ENCODE measurements around the gene FOXRED2.

FOXRED2 gene

GRCh38 chr22:36514766-36515165, 7.9 kb upstream of the FOXRED2 start:
- ATAC-seq = no peak

GRCh38 chr22:36512991-36513390, 6.2 kb upstream of the FOXRED2 start:
- no peak for ATAC-seq

DNA sequence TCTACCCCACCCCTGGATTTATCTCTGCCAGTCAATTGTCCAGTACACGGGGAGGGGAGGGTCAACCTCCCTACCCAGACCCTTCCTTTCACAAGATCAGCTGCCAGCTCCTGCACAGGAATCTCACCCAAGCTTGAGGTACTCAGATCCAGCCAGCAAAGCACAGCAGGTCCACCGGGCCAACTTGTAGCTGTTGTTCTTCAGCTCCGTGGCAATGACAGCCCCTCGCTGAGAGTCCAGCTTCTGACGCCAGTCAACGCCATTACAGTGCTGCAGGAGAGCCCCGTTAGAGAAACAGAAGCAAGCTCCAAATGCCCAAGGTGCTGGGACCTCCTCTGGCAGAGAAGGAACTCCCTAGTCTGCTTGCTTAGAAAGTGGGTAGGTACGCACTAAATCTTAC, 5.5 kb upstream of the FOXRED2 start:
- no peak for ATAC-seq

DNA sequence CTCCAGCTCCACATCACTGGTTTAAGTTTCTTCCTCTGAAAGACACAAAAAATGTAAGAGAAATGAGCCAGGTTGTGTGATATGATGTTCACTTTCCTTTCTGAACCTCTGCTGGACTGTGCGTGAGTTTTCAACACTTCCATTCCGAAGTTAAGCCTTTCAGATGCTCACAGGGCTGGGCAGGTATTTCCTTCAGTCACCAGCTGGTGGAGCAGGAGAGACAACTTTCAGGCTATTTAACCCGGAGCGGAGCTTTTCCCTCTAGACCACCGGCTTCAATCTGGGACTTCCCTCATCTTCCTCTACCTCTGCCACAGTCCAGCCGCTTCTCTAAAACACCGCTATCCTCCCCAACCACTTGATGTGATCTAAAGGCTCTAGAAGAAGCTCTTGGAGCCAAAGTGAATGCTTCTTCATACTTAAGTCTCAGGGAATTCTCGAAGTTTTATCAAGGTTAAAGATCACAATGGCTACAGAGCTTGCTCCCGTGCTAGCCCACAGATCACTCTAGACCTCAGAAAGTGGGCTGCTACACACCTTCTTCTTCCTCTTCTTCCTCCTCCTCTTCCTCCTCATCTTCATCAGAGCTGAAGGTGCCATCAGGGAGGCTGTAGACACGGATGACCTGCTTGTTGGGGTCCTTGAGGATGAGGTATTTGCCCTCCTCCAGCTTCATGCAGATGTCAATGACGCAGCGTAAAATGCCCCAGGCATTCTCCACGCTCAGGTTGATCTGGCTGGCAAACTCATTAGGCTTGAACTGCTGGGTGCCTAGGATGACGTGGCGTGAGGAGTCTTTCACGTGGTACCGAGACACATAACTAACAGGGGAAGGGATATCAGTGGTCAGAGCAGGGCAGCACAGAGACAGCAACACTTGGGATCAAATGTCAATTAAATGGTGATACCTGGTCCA, 4.4 kb upstream of the FOXRED2 start:
- ATAC-seq = no peak

DNA sequence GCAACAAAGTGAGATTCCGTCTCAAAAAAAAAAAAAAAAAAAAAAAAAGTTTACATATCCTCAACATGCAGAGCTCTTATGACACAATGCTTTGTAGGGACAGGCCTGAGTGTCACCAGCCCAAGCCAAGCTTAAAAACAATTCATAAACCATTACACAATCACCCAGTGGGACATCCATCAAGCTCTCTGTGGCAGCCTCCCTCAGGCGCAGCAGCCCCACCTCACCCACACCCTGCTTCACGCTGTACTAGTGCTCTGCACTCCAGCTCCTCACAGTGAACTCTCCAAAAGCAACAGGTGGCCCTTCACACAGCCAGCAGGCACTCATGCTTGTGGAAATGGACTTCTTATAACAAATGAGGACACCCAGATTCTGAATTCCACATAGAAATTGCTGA, 3.5 kb upstream of the FOXRED2 start:
- ATAC-seq = no peak

DNA sequence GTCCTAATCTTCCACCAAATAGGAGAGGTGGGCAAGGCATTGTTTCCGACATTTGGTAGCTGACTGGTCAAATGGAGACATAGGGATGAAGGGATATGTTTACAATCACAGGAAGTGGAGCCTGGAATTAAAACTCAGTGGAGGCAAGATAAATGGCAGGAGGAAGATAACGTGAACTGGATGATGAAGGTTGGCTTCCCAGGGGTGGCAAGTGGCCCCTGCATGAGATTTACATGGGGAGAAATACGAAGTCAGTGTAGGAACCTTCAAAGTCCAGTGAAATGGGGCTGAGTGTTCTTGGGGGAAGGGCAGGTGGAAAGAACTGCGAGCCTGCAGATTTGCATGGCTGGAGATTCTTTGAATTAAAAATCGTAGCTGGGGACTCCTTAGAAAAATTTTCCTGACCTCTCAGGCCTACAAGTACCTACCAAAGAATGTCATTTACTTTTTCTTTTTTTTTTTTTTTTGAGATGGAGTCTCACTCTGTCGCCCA, 724 bp upstream of the FOXRED2 start:
- no peak for ATAC-seq

- no peak for ATAC-seq
Measured at GRCh38 chr22:36505998-36506635, 723 bp downstream of the FOXRED2 start.

DNA sequence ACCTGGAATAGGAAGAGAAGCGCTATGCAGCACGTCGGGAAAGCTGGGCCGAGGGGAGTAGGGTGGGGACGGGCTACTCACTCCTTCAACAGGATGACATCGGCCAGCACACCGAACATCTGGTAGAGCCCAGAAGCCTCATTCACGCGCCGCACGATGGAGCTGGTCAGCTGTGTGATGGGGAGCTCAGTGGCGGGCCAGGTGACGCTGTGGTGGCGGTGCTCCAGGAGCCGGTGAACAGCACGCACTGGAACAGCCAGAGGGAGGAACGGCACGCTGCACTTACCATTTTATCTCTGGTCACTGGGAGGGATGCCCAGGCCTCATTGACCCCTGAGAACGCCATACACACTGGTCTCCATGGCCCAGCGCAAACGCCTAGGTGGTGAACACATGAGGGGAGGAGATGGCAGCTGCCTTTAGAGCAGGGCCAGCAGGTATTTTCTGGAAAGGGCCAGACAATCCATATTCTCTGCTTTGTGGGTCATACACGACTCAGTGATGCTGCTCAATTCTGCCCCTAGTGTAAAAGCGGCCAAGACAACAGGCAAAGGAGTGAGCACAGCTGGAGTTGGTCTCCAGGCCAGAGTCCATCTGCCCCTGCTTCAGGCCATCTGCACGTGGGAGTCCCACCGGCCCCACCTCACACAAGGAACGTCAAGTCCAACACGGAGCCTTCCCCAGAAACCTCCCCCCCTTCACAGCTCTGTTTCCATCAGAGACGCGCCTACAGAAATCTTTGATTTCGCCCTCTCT, 8.8 kb downstream of the FOXRED2 start:
- no peak for ATAC-seq

- ATAC-seq = peak; percentile 56 to 63
Measured at GRCh38 chr22:36493690-36494110, 13.1 kb downstream of the FOXRED2 start.

GRCh38 chr22:36492109-36492508, 14.7 kb downstream of the FOXRED2 start:
- ATAC-seq = no peak

DNA sequence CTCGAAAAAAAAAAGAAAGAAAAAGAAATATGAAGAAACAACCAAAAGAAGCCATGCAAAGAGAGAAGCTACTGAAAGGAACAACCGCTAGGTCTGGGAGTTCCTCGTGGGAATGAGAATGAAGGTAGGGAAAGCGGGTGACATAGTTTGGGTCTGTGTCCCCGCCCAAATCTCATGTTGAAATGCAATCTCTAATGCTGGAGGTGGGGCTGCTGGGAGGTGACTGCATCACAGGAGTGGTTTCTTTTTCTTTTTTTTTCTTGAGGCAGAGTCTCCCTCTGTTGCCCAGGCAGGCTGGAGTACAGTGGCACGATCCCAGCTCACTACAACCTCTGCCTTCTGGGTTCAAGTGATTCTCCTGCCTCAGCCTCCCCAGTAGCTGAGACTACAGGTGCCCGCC, 15.7 kb downstream of the FOXRED2 start:
- ATAC-seq = no peak

- ATAC-seq = no peak
Measured at GRCh38 chr22:36486619-36487384, 20.0 kb downstream of the FOXRED2 start.

GRCh38 chr22:36481393-36482168, 25.3 kb downstream of the FOXRED2 start, which contains the start of gene TXN2:
TSS of gene TXN2 (minus strand) at chr22:36481640. CDS start at chr22:36480837, 803 bp downstream.
- peak; percentile 91 for ATAC-seq

DNA sequence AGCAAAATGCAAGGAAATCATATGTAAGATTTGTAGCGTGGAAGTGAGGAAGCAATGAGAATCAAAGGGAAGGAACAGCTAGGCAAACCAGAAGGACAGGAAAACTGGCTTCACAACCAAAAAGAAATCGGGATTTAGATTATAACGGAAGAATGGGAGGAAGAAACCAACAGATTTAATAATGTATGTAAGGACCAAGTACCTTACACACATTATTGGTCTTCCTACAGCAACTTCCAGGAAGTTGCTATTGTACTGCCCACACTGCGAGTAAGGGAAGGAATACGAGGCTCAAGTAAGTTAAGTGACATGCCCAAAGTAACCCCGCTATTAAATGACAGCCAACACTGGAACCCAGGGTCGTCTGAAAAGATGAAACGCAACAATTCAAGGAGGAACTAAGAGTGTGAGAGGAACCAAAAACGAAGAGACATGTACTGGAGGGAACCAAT, 25.9 kb downstream of the FOXRED2 start:
- no peak for ATAC-seq

DNA sequence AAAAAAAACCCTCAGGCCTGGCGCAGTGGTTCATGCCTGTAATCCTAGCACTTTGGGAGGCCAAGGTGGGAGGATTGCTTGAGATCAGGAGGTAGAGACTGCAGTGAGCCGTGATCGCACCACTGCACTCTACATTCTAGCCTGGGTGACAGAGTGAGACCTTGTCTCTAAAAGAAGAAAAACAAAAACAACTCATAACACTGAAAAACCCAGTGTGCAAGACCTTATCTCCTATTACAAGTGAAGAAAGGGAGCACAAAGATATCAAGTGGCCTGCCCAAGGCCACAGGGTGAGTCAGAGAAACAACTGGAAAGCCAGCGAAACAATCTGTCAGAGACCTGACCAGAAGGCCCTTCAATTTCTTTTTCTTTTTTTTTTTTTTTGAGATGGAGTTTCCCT, 27.9 kb downstream of the FOXRED2 start:
- ATAC-seq = no peak

- ATAC-seq = no peak
Measured at GRCh38 chr22:36475341-36475740, 31.5 kb downstream of the FOXRED2 start.

GRCh38 chr22:36472689-36473088, 34.2 kb downstream of the FOXRED2 start:
- ATAC-seq = no peak

- no peak for ATAC-seq
Measured at GRCh38 chr22:36471341-36471821, 35.5 kb downstream of the FOXRED2 start.

DNA sequence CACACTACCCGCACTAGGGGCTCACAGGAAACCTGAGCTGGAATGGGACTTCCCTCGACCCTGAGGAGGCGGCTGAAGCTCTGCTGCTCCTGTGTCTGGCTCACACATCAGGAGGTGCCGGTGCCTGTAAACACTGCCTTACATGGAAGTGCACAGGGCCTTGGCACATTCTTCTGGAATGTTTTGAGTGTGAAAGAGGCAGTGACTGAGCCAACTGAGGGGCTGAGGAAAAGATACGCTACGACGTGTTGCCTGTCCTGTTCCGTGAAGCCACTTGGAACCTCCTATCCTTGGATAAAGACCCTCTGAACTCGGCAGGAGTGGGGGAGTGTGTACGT, 35.9 kb downstream of the FOXRED2 start:
- ATAC-seq = no peak

DNA sequence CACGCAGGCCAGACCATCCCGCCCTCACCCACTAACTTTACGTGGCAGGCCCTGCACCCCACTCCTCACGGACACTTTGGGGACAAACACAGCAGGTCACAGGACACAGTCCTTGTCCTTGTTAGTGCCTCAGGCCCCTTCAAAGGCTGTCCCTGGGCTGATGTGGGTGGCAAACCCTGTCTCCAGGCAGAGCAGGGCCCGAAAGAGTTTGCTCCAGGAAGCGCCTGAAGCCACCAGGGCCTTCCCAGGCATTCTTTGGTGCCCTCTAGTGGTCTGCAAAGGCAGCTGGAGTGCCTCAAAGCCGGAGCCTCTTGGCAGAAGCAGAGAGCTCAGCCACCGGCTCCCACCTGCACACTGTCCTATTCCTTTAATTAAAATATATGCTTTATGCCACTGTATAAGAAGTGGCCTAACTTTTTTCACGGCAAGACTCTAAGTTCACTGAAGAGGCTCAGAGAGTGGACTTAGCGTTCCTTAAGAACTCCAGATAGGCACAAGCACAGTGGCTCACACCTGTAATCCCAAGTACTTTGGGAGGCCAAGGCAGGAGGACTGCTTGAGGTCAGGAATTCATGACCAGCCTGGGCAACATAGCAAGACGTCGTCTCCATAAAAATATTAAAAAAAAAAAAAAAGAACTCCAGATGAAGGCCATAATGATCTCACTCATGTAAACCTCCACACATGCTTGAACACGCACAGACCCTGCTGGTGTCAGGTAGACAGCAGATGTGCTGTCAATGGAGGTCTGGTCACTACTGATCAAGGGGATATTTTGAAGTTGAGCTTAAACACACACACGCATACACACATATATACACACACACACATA, 36.5 kb downstream of the FOXRED2 start:
- peak; percentile 93 to 94 for ATAC-seq

All from activated CD4-positive, CD25-positive, alpha-beta regulatory T cell treated with anti-CD3 and anti-CD28 coated beads, Interleukin-2, amount 50 U/mL, for 24 hours (primary cell).